ENCODE measurements around the gene CDC42BPB. TPM values are rescaled to one million over a fixed set of nuclear protein-coding genes. Genes with fewer than 3 reads are reported as not detected.

CDC42BPB gene
- total and polyA plus RNA-seq, 2 of the 13 experiments (the other 11 are each of a cell fraction or from before 2014, with no cell fraction given) = 19.7 to 32.3 TPM

DNA sequence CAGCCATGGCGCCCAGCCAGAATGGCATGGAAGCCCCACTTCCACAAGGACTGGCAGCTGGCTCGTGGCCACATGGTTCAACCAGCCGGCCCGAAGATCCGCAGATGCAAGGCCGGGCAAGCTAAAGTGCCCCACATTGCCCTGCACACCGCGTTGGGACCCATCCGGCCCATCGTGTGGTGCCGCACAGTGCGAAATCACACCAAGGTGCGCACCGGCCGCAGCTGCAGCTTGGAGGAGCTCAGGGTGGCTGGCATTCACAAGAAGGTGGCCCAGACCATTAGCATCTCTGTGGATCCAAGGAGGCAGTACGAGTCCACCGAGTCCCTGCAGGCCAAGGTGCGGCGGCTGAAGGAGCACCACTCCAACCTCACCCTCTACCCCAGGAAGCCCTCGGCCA, 15.9 kb downstream of the CDC42BPB start:
- WGBS (ENCODE audit: low lambda C conversion rate) = 91% methylated on average over 12 of the region's 20 CpGs
- DNase-seq (ENCODE audit: low spot score) = no peak
- CTCF ChIA-PET (ENCODE audit: low intra/inter-chr PET ratio, low total read pairs) = no interaction called here

DNA sequence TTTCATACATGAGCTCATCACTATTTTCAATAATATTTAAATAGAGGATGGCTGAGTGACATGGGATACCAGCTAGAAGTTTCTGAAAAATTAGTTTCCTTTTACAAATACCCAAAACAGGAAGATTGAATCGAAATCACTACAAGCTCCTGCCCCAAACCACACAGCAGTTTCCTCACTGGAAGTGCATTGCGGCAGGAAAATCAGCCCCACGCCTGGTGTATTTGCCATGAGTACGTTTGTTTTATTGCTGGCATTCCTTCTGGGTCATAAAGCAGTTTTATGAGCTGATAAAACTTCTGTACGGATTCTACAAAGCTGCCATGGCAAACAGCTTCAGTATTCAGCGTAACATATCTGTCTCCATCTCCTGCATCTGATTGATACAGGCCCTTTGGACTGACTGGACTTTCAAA, 23.7 kb downstream of the CDC42BPB start:
- H3K27ac ChIP-seq (ENCODE audit: extremely low read length, insufficient read depth, low read length) = no peak overlapping the region
- no peak for FAIRE-seq
- H3K4me2 ChIP-seq (ENCODE audit: low read depth, low read length) = no peak overlapping the region
- H3K36me3 ChIP-seq (replicated peaks in 1 of 2; ENCODE audit: control insufficient read depth in 1 of 2, insufficient read depth in 2 of 2, low read length in 2 of 2) = no peaks in the 10 kb centered on the region; a peak in 1 of 5 replicates
- no peaks in the 10 kb centered on the region for H3K9me3 ChIP-seq (ENCODE audit: low read length)
- peaks cover 22% of the 10 kb centered on the region for H3K79me2 ChIP-seq (ENCODE audit: insufficient read depth, low read length)
- no peak for DNase-seq (ENCODE audit: low spot score)
- intact Hi-C loops (cut with micrococcal nuclease; ENCODE audit: unreplicated experiment) = no loop called here
- in situ Hi-C loops (cut with HindIII; ENCODE audit: extremely low pct_ligation_motif_present, low pct_unique_long_range_greater_than_20kb) = no loop called here
- no peak overlapping the region for H2AFZ ChIP-seq (ENCODE audit: low read length)
- ChIA-PET CTCF (ENCODE audit: low intra/inter-chr PET ratio, low total read pairs) (no interaction called here), POLR2A (no interaction called here)
- peaks cover 7% of the 10 kb centered on the region; the same call in 1 of the 2 replicates for H3K4me1 ChIP-seq (ENCODE audit: insufficient read depth, low read length)
- TF ChIP-seq RAD51 (IDR thresholded peaks at IDR 0.05; ENCODE audit: borderline replicate concordance) = no peak
- no peak for TF ChIP-seq ZNF430 (CRISPR knock-in tag; IDR thresholded peaks at IDR 0.05)
- no peak for TF ChIP-seq ZNF75D (CRISPR knock-in tag; IDR thresholded peaks at IDR 0.05; ENCODE audit: borderline replicate concordance)
- no peak for TF ChIP-seq HOXA9 (CRISPR knock-in tag; IDR thresholded peaks at IDR 0.05; ENCODE audit: borderline replicate concordance)
- H3K27me3 ChIP-seq (ENCODE audit: control insufficient read depth in 1 of 2, insufficient read depth in 2 of 2, low read length in 2 of 2) = no peaks in the 10 kb centered on the region
- peaks cover 10% of the 10 kb centered on the region for H4K20me1 ChIP-seq (ENCODE audit: insufficient read depth, low read length)
- no TSS peak for BruUV-seq (replicated peaks)
- H3K4me3 ChIP-seq (replicated peaks in 1 of 3; ENCODE audit: insufficient read depth in 1 of 3, low read depth in 2 of 3, low read length in 3 of 3) = no peak overlapping the region
- no peak for ATAC-seq
- no peak overlapping the region for H3K9ac ChIP-seq (ENCODE audit: insufficient read depth, low read depth, low read length)
- 90% methylated on average over 5 of the region's 6 CpGs for WGBS (ENCODE audit: low lambda C conversion rate)

More for the DNA sequence above, 15.9 kb downstream of the CDC42BPB start:
- H3K27ac ChIP-seq (ENCODE audit: extremely low read length, insufficient read depth, low read length) = no peak overlapping the region
- FAIRE-seq = no peak
- ATAC-seq = no peak
- peaks cover 45% of the 10 kb centered on the region for H3K79me2 ChIP-seq (ENCODE audit: insufficient read depth, low read length)
- H3K9ac ChIP-seq (ENCODE audit: insufficient read depth, low read depth, low read length) = no peak overlapping the region
- POLR2A ChIA-PET = no interaction called here
- H3K4me2 ChIP-seq (ENCODE audit: low read depth, low read length) = no peak overlapping the region
- no peaks in the 10 kb centered on the region; the same call in 1 of the 2 replicates for H4K20me1 ChIP-seq (ENCODE audit: insufficient read depth, low read length)
- H2AFZ ChIP-seq (ENCODE audit: low read length) = no peak overlapping the region
- TF ChIP-seq AGO2 (optimal IDR thresholded peaks at IDR 0.05; ENCODE audit: low read depth, low read length) (peak; percentile 49), GFI1 (CRISPR knock-in tag; IDR thresholded peaks at IDR 0.05; ENCODE audit: borderline replicate concordance) (no peak)
- in situ Hi-C loops (cut with HindIII; ENCODE audit: extremely low pct_ligation_motif_present, low pct_unique_long_range_greater_than_20kb) (no loop called here), intact Hi-C loops (cut with micrococcal nuclease; ENCODE audit: unreplicated experiment) (no loop called here)
- no peaks in the 10 kb centered on the region for H3K9me3 ChIP-seq (ENCODE audit: low read length)
- H3K4me3 ChIP-seq (replicated peaks in 1 of 3; ENCODE audit: insufficient read depth in 1 of 3, low read depth in 2 of 3, low read length in 3 of 3) = no peak overlapping the region
- BruUV-seq (replicated peaks) = no TSS peak
- H3K4me1 ChIP-seq (ENCODE audit: insufficient read depth, low read length) = no peaks in the 10 kb centered on the region
- H3K36me3 ChIP-seq (replicated peaks in 1 of 2; ENCODE audit: control insufficient read depth in 1 of 2, insufficient read depth in 2 of 2, low read length in 2 of 2) = peaks cover 7 to 11% of the 10 kb centered on the region in 2 experiments; a peak in 2 of 5 replicates
- H3K27me3 ChIP-seq (ENCODE audit: control insufficient read depth in 1 of 2, insufficient read depth in 2 of 2, low read length in 2 of 2) = no peaks in the 10 kb centered on the region
